Activated T-cell treated with anti-CD3 and anti-CD28 coated beads, Interleukin-2, amount 50 U/mL, for 1 hour (primary cell): Measurements from ENCODE around the gene ARID1B.

Experiments used
- DNase-seq: peaks from one replicate; pipeline ENCODE4 v3.0.0-alpha.2; 2020

ARID1B gene

GRCh38 chr6:157240059-157240959, 463.1 kb downstream of the ARID1B start:
- no peak for DNase-seq

GRCh38 chr6:157240960-157241311, 463.8 kb downstream of the ARID1B start:
- no peak for DNase-seq

DNA sequence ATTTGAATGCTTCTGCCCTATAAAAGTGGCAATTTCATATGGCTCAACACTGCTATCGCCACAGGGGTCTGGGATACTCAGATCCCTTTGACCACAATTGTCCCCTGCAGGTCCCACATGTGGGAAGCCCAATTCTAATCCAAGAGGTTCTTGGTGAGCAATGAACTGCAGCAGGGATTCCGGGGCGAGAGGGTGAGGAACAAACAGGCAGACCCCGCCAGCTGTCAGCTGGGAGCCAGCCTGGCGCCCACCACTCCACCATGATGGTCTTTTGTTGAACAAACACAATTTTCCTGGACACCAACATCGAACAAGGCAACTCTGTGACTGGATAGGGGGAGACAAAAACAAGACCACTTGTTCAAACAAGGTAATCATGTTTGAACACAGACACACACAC, 465.6 kb downstream of the ARID1B start:
- no peak for DNase-seq

DNA sequence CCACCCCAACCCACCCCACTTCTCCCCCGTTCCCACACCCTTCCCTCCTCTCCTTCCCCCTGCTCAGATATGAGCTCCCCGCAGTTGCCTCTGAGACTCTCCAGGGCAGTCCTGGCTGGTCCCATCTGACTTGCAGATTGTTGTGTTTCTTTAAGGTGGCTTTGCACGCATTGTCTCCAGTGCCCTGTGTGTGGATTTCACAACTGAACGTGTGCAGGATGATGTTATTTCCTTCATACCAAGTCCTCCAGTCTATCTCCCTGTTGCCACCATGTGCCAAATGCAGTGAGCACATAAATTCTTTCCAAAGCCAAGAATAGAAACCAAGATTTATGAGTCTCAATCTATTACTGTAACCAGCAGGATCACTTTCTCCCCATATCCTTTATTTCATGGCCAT, 467.0 kb downstream of the ARID1B start:
- no peak for DNase-seq

- DNase-seq, result no peak
Observed at GRCh38 chr6:157244780-157245179, 467.6 kb downstream of the ARID1B start.

- DNase-seq, result no peak
Observed at GRCh38 chr6:157245436-157245835, 468.3 kb downstream of the ARID1B start.

- DNase-seq, result no peak
Observed at GRCh38 chr6:157246048-157246630, 469.0 kb downstream of the ARID1B start.

DNA sequence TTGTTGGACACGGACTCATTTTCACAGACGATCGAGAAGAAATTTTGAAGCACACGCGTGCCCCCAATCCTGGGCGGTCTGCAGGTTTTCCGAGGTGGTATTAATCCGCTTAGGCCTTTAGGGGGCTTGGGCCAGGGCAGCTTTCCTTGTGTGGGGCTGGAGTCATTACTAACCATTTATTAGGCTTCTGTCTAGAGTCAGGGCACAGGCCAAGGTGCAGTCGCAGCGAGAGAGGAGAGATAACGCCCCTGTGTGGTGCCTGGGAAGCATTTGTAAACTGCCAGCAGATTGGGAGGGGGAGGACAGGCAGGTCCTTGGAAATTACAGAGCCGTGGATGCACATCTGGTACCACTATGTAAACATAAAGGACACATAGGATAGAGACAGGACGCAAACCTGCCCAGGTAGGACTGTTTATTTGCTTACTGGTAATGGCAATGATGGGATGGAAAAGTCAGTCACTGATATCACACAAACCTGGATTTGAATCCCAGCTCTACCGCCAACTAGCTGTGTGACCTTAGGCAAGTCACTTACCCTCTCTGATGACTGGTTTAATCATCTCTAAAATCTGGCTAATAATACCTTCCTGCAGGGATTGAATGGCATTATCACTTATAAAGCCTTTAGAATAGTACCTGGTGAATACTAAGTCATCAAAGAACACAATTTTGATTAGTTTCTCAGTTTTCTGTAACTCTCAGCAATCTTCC, 469.8 kb downstream of the ARID1B start:
- DNase-seq, result no peak

GRCh38 chr6:157248264-157248663, 471.1 kb downstream of the ARID1B start:
- DNase-seq, result no peak

- no peak for DNase-seq
Observed at GRCh38 chr6:157249826-157250225, 472.6 kb downstream of the ARID1B start.

DNA sequence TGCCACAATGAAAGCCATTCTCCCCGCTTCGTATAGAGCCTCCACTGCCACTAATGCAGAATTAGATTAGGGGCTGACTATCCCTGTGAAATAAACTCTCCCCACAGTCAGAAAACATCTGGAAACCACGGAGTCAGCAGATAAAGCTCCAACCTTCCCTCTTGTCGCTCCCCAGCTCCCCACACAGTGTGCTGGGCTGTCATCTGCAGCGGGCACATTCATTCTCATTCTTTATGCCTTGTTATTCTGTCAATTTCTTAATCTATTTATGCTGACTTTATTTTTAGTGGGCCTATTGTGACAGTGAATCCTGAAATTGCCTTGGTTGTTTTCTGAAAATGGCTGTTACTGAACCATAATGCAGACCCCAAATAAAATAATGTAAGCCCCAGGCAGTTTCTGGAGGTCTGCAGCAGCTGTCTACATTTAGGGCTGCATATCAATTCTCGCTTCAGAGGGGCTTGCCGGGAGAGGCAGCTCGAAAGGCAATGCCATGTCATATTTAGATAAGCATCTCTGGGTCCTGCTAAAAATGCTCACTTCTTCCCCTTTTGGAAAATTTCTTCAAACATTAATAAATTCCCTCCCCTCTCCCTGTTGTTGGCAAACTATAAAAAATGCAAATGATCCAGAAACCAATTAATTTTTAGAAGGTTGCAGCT, 474.5 kb downstream of the ARID1B start:
- no peak for DNase-seq

DNA sequence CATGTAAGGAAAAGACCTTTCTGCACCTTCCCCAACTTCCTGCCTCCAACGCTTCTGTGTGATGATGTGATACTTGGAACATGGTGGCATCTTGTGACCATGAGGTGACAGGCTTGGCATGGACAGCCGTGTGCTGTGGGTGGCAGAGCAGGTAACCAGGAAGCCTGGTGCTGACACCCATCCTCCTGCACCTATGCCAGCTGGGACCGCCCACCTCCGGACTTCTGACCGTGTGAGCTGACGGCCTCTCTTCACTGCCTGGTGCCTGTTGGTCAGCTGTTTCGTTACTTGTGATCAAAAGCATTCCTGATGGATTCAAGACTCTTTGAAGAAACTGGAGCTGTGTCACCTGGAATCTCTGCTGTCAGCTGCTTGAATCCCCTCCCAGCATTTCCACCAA, 475.8 kb downstream of the ARID1B start:
- DNase-seq, result no peak

- no peak for DNase-seq
Observed at GRCh38 chr6:157253699-157254098, 476.5 kb downstream of the ARID1B start.

GRCh38 chr6:157254538-157254937, 477.4 kb downstream of the ARID1B start:
- no peak for DNase-seq

GRCh38 chr6:157255079-157255478, 477.9 kb downstream of the ARID1B start:
- no peak for DNase-seq

GRCh38 chr6:157258878-157259277, 481.7 kb downstream of the ARID1B start:
- DNase-seq, result no peak

DNA sequence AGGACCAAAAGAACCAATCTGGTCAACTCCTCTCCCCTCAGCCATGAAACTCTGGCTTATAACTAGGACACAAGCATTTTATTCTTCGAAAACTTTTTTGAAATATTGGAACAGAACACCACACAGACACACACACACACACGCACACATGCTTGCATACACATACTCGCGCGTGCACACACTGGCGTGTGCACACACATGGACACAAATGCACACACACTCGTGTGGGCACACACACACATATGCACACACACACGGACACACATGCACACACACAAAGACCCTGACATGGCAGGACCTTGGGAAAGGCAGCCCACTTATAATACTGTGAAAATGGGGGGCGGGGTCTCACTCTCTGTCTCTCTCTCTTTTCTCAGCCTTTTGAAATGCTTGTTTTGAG, 482.3 kb downstream of the ARID1B start:
- DNase-seq, result no peak
